ENCODE data around the gene PTPRC. TPM values are rescaled to one million over a fixed set of nuclear protein-coding genes. Genes with fewer than 3 reads are reported as not detected.

The PTPRC gene
- total RNA-seq, 3 donors from 2014 or later (not counting 1 experiment from before 2014, with no cell fraction given): 1,142 to 1,334 (median 1,200) TPM

GRCh38 chr1:198636391-198636790 is 2.4 kb upstream of the PTPRC start:
- ATAC-seq: no peak

GRCh38 chr1:198637157-198637556 is 1.7 kb upstream of the PTPRC start:
- Histone ChIP-seq H3K4me1 (ENCODE audit: control insufficient read depth, insufficient read depth, low read length) (peaks cover 22% of the 10 kb centered on the region), H3K4me3 (ENCODE audit: low read length) (no peak overlapping the region), H3K9me3 (ENCODE audit: control insufficient read depth, insufficient read depth, low read length) (no peaks in the 10 kb centered on the region), H3K36me3 (ENCODE audit: control insufficient read depth, insufficient read depth, low read length) (peaks cover 10% of the 10 kb centered on the region), H3K27ac (ENCODE audit: low read length) (peak overlapping the region; percentile 51), H3K27me3 (ENCODE audit: control insufficient read depth, insufficient read depth, low read length) (no peaks in the 10 kb centered on the region)
- DNase-seq (no peak), ATAC-seq (no peak)
- H3K4me1 Mint-ChIP-seq: peaks cover 52 to 55% of the 10 kb centered on the region in 2 donors
- no CpG with 5 or more reads among the region's 2 CpGs for WGBS (ENCODE audit: insufficient coverage)
- peak overlapping the region; percentile 17 for H3K4me3 Mint-ChIP-seq
- peak overlapping the region; percentile 90 to 94 for H3K27ac Mint-ChIP-seq
- intact Hi-C loops (cut with micrococcal nuclease): loop anchor here (5.0 kb wide), 1 partner anchor 115 kb away; no protein-coding TSS in a partner anchor
- H3K36me3 Mint-ChIP-seq: peaks cover 10% of the 10 kb centered on the region
- H3K27me3 Mint-ChIP-seq (ENCODE audit: low read depth in 2 of 2): no peaks in the 10 kb centered on the region
- H3K9me3 Mint-ChIP-seq: peaks cover 0 to 4% of the 10 kb centered on the region in 2 donors
- TF ChIP-seq CTCF (IDR thresholded peaks at IDR 0.05): no peak

More at GRCh38 chr1:198636391-198636790, 2.4 kb upstream of the PTPRC start:
- no peak for TF ChIP-seq CTCF (IDR thresholded peaks at IDR 0.05)
- no peaks in the 10 kb centered on the region for H3K9me3 ChIP-seq (ENCODE audit: control insufficient read depth, insufficient read depth, low read length)
- no peak overlapping the region for H3K4me3 ChIP-seq (ENCODE audit: low read length)
- 79% methylated on average over 2 of the region's 2 CpGs for WGBS (ENCODE audit: insufficient coverage)
- no peaks in the 10 kb centered on the region for H3K27me3 Mint-ChIP-seq (ENCODE audit: low read depth in 2 of 2)
- H3K27ac Mint-ChIP-seq: peak overlapping the region; percentile 90 to 94
- DNase-seq: peak in 1 of 2 donors; percentile 39
- H3K27me3 ChIP-seq (ENCODE audit: control insufficient read depth, insufficient read depth, low read length): no peaks in the 10 kb centered on the region
- H3K4me3 Mint-ChIP-seq: peak overlapping the region; percentile 72
- H3K9me3 Mint-ChIP-seq: peaks cover 0 to 4% of the 10 kb centered on the region in 2 donors
- peaks cover 22% of the 10 kb centered on the region for H3K4me1 ChIP-seq (ENCODE audit: control insufficient read depth, insufficient read depth, low read length)
- peaks cover 51 to 53% of the 10 kb centered on the region in 2 donors for H3K4me1 Mint-ChIP-seq
- H3K27ac ChIP-seq (ENCODE audit: low read length): peak overlapping the region; percentile 51
- H3K36me3 ChIP-seq (ENCODE audit: control insufficient read depth, insufficient read depth, low read length): peaks cover 3% of the 10 kb centered on the region
- H3K36me3 Mint-ChIP-seq: peaks cover 8% of the 10 kb centered on the region
- intact Hi-C loops (cut with micrococcal nuclease): loop anchor here (5.0 kb wide), 1 partner anchor 114 kb away; no protein-coding TSS in a partner anchor

DNA sequence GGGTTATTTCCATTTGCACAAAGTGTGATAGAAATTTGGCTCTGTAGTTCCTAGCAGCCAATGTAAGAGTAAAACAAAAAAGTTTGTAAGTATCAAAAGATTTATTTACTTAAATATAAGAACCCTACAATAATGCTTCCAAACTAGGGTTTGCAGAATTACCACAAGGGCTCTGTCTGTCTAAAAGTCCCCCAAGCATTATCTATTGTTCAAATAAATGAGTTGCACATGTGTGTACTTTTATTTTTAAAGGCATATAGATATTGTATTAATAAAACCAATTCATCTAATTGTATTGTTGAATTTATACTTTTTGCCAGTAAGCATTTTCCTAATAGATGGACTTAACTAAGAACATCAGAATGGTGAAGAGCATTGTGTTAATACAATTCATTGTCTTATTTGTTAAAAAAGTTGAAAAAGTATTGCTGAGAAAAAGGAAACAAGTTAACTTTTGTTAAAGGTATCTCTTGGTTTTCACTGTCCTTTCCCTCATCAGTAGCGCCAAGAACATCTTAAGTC is 863 bp upstream of the PTPRC start:
- Mint-ChIP-seq H3K36me3 (peaks cover 18% of the 10 kb centered on the region), H3K27ac (peak overlapping the region; percentile 90 to 94), H3K4me3 (peak overlapping the region; percentile 99), H3K27me3 (ENCODE audit: low read depth in 2 of 2) (no peaks in the 10 kb centered on the region), H3K9me3 (peaks cover 0 to 4% of the 10 kb centered on the region in 2 donors), H3K4me1 (peaks cover 60 to 62% of the 10 kb centered on the region in 2 donors)
- WGBS (ENCODE audit: insufficient coverage): no CpG with 5 or more reads among the region's 1 CpG
- H3K4me1 ChIP-seq (ENCODE audit: control insufficient read depth, insufficient read depth, low read length): peaks cover 22% of the 10 kb centered on the region
- intact Hi-C loops (cut with micrococcal nuclease): loop anchor here (2.0 to 5.0 kb wide), 2 partner anchors 43 to 116 kb away; no protein-coding TSS in a partner anchor
- H3K9me3 ChIP-seq (ENCODE audit: control insufficient read depth, insufficient read depth, low read length): no peaks in the 10 kb centered on the region
- no peak for TF ChIP-seq CTCF (IDR thresholded peaks at IDR 0.05)
- no peak for DNase-seq
- H3K4me3 ChIP-seq (ENCODE audit: low read length): peak overlapping the region; percentile 99
- ATAC-seq: no peak
- no peaks in the 10 kb centered on the region for H3K27me3 ChIP-seq (ENCODE audit: control insufficient read depth, insufficient read depth, low read length)
- H3K36me3 ChIP-seq (ENCODE audit: control insufficient read depth, insufficient read depth, low read length): peaks cover 17% of the 10 kb centered on the region
- peak overlapping the region; percentile 80 for H3K27ac ChIP-seq (ENCODE audit: low read length)

Data from natural killer cell (primary cell).